Left forelimb (tissue), 1 donor: ENCODE measurements around the gene MTG2.

Experiments
- DNase-seq: peaks from one replicate; pipeline ENCODE4 v3.0.0-alpha.2; 2018; ENCODE audit warnings: low spot score

Gene MTG2

DNA sequence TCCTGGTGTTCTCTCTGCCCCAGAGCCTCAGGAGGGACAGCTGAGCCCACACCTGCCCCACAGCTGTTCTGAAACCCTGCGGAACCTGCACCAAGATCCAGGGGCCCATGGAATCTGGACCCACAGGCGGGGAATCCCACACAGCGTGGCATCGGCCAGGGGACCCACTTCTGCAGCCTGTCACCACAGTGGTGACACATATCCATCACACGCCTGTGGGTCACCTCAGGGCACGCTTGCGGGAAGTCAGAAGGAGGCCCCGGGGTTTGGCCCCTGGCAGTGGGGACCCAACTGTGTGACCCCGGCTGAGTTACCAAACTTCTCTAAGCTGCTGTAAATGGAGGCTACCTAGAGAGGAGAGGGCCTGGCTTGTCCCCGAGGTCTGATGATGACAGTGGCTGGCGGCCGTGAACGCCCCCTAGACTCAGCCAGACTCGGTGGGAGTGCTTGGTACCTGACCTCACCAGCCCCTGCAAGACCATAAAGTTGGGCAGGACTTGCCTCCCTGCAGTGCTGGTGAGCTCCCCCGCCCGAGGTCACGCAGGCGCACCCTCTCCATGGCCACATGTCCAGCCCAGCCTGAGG, 39.5 kb downstream of the MTG2 start:
- DNase-seq: no peak

DNA sequence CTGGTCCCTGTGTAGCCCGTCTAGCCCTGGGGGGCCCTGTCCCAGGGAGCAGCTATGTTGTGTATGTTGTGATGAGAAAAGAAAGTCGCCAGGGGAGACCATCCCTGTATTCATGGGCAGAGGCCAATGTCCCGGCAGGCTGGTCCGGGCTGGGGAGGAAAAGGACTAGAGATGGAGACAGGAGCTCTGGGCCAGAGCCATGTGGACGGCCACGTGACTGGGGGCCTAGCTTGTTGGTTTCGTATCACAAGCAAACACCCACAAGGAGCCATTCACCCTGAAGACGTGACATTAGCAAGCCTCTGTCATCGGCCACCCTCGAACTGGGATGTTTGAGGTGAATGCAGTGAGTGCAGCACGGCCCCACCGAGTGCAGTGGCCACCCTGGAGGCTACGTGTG, 40.1 kb downstream of the MTG2 start:
- no peak for DNase-seq

DNA sequence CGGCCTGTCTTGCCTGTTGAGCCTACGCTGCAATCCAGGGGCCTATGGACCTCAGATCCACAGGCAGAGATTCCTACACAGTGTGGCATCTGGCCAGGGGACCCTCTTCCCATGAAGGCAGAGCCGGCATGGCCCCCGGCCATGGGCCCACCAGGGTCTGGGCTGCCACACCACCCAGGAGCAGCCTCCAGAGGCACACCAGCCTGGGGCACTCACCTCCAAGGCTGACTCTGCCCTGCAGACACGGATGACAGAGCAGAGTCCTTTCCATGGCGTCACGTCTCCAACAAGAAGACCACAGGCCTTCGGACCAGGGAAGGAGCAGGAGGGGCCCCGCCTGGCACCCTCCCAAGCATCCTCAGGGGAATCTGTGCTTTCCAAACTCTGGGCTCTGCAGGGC, 40.7 kb downstream of the MTG2 start:
- no peak for DNase-seq

DNA sequence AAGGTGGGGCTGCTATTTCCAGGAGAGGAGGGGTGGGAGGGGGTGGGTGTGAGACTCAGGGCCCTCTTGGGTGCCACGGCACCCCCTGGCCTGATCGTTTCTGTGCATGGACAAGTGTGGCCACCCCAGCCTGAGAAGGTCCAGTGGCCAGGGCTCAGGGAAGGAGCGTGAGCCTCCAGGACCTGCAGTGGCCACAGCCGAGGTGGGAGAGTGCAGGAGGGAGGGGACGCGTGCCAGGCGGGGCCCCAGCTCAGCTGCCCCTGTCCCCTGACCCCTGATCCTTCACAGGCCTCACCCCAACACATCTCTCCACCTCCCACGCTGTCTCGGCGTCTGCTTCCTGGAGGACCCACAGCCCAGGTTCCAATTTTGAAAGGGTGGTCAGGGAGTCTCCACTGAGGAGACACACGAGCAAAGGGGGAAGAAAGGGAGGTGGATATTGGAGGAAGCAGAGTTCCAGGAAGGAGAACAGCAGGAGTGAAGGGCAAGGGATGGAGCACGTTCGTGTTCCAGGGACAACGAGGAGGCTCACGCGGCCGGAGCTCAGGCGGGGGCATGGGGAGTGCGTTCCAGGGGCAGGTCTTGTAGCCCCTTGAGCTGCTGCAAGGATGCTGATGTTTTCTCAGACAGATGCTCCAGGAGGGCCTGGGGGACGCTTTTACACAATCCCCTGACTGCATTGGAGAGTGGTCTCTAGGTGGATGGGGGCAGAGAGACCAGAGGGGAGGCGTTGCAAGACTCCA, 41.5 kb downstream of the MTG2 start:
- DNase-seq: no peak

DNA sequence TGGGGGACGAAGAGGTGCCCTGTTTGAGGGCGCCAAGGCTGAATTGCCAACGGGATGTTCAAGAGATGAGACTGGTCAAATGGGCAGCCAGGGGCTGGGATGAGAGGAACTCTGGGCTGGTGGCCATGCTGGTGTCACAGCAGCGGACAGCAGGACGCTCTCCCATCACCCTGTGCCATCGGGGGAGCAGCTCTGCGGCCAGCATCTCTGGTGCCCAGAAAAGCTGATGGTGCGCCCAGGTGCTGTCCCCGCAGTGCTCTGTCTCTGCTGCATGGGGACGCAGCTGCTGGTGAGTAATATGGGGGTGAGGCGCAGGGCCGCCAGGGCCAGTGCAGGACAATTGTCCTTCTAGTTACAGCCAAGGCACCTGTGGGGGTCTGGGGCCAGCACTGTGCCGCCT, 42.2 kb downstream of the MTG2 start:
- DNase-seq: no peak

- DNase-seq: no peak
Measured at GRCh38 chr20:62225820-62226635, 43.2 kb downstream of the MTG2 start.

DNA sequence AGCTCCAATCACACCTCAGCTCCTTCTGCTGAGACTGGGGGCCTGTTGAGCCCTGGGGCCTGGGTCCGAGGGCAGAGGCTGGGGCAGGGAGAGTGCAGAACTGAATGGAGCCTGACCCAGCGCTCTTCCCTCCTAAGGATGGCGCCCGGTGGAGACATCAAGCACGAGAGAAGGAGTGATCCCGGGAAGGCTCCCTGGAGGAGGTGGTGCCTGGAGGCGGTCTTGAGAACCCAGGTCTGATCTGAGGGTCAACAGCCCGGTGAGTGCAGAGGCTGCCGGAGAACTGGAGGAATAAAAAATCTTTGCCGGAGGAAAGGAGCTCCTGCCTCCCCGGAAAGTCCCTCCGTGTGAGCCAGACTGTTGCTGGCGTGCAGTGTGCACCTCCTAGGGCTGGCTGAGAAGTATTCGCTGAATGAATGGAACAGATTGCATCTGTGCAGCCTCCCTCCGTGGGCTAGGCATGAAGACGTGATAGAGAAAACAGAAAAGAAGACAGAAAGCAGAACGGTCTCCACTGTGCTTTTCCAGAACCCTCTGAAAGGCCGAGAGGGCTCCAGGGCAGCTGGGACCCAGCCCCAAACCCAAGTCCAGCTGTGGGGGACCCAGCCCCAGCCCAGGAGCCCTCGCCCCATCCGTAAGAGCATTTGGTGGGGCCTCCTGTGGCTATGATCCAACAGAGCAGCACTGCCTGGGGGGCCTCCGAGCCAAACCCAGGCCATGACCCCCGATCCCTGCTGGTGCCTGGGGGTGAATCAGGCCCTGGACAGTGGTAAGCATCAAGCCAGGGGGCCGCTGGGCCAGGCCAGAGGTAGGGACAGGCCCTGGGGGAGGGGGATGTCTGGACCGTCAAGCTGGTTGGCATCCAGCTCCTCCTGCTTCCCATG, 44.1 kb downstream of the MTG2 start:
- DNase-seq: no peak

DNA sequence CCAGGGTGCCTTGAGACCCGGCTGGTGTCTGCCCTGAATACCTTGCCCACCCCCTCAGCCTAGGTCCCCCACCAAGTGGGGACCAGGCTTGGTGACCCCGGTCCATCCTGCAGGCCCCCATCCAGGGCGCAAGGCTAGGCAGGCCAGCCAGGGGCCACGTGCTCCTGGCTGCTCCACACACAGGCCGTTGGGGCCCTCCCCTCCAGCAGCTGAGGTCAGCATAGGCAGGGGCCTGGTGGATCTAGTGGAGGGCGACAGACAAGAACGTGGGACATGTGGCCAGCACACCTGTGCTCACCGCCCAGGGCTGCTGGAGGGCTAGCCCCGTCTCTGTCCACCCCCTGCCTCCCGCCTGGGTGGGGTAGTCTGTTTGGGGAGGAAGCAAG, 44.8 kb downstream of the MTG2 start:
- DNase-seq: no peak

DNA sequence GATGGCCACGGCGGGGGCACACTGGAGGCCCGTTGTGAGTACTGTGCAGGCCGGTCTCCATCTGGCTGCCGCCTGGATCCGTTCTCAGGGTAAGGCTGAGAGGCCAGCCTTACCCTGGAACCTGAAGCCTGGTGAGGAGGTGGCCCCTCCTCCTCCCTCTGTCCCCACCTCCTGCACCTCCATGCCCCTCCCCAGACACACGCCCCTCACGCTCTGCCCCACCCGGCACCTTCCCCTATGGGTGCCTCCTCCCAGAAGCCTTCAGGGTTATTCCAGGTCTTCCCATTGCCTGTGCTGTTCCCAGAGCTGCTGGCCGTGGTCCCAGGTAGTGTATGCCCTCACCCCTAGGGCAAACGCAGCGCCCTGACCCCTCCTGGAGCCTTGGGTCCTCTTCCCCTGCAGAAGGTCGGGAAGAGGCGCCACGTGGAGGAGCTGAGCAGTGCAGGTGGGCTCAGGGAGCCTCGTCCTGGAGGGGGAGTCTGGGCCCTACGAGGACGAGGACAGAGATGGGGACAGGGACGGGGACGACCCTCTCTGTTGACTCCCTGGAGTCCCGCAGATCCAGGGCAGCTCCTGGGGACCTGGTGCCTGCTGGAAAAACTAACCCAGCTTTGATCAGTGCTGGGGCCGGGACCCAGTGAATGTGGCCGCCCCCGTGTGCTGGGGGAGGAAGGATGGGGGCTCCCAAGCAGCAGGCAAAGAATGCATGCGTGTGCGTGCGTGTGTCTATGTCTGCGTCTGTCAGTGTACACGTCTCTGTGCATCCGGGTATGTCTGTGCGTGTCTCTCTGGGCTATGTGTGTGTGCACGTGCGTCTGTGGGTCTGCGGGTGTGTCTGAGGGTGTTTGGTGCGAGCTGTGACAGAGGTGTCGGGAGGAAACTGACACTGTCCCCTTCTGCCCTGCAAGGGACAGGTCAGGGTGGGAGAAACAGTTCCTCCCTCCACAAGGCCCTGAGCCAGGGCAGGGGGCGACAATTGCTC, 45.4 kb downstream of the MTG2 start:
- DNase-seq: no peak

GRCh38 chr20:62228982-62229545, 46.2 kb downstream of the MTG2 start:
- no peak for DNase-seq

DNA sequence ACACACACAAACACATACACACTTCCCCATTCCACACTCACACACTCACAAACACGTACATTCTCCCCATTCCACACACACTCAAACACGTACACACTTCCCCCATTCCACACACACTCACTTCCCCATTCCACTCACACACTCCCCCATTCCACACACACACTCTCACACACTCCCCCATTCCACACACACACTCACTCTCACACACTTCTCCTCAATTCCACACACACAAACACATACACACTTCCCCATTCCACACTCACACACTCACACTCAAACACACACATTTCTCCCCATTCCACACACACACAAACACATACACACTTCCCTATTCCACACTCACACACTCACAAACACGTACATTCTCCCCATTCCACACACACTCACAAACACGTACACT, 46.8 kb downstream of the MTG2 start:
- no peak for DNase-seq

GRCh38 chr20:62230276-62230675, 47.4 kb downstream of the MTG2 start:
- no peak for DNase-seq

DNA sequence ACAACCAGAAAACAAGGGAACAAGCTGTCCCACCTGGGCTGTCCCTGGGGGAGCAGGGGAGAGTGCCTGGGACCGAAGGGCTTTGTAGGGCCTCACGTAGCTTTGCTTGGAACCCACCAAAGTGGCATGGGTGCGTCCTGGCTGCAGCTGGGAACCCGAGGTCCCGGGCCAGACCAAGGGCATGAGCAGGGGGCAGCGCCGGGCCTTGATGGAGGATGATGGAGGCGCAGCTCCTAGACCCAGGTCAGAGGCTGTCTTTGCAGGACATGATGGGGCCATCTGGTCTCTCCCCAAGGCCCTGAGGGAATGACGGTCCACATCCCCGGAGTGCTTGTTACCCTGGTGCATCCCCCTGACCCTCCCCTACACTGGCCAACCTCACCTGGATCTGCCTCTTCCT, 47.9 kb downstream of the MTG2 start:
- DNase-seq: no peak

DNA sequence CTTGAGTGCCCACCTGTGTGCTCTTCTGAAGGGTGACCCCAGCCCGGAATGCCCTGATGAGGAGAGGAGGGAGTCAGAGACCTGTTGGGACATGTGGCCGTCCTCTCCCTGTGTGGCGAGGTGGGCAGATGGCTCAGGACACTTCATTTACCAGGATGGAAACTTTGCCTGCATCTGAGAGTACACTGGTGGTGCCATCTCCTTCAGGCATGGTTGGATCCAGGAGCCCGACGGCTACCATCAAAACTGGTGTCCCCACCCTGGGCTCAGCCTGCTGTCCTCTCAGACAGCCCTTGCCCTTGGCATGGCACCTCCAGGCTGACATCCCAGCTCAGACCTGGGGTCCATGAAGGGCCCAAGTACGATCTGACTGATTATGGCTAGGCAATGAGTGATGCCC, 48.5 kb downstream of the MTG2 start:
- DNase-seq: no peak

DNA sequence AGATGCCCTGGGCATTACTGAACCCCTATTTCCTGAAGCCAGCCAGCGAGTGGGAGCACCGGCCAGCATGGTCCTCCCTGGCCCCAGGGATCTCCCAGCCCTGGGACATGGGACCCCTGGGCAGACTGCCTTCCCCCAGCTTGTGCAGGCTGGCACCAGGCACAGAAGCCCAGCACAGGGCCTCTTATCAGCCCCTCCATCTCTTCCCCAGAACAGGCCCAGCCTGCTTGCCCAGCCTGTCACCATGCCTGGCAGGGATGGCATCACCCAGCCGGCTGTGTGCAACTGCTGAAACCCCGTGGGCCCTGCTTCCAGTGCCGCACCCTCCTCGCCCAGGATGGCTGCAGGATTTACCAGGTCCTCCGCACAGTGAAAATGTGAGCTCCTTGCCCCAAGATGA, 49.4 kb downstream of the MTG2 start:
- DNase-seq: no peak

- DNase-seq: no peak
Measured at GRCh38 chr20:62232770-62233645, 50.2 kb downstream of the MTG2 start.

- DNase-seq: no peak
Measured at GRCh38 chr20:62233684-62234083, 50.9 kb downstream of the MTG2 start.

DNA sequence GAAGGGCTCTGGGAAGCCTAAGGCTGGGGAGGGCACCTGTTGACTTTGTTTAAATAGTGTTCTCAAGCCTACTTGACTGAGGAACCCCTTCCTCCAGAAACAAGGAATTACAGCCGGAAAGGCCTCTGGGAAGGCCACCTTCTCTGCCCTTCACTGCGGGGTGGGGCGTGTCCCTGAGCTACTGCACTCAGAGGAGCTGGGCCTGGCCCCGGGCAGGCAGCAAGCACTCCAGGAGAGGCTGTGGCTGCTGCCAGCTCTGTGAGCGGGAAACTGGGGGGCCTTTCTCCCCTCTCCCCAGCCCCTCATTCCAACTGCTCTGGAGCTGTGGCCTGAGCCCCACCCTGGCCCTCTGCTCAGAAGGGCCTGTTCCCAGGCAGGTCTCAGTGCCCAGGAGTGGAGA, 51.5 kb downstream of the MTG2 start:
- DNase-seq: no peak

DNA sequence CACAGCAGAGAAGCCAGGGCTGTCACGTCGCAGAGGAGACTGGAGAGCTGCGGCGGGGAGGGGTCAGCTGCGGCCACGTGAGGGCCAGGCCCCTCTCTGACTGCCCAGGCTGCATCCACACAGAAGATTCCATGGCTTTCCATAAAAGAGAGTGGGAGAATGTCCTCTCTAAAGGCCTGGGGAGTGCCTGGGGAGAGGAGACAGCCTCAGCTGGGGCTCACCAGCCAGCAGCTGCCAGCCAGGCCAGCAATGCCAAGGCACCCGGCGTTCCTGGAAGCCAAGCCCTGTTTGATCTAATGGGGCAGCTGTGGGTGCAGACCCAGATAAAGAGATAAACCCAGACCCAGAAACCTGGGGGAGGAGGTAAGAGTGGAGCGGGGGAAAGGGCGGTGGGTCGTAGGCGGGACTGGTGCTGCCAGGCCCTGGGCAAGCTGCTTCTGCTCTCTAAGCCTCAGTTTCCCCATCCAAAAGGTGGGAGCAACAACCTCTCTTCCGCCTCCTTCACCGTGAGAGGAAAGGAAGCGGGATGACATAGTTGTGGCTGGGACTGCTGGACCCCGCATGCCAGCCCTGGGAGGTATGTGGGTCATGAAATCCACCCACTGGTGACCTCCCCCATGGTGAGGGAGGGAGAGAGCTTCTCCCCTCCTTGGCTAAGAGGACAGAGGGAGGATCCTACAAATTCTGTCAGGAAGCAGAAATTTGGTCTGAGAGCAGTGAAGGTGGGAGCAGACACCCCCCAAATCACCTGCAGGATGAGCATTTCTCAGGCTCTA, 52.4 kb downstream of the MTG2 start:
- DNase-seq: no peak
